GM12878 (cell line): ENCODE data around the gene TXNDC16. TPM values are rescaled to one million over a fixed set of nuclear protein-coding genes. Genes with fewer than 3 reads are reported as not detected.

Experiments used
- ATAC-seq: fragments of 200-7000 bp; cut with Tn5 transposase; 3 replicates; pipeline ENCODE4 v1.9.1; 2020; ENCODE audit warnings: mild to moderate bottlenecking, moderate library complexity
- BruUV-seq: library from RNA; stranded (reverse); fragments of 400-500 nt; replicated peaks from 2 replicates; lab custom pipeline; 2021; lab: Mats Ljungman, UMichigan
- CTCF ChIA-PET: fragments of 300-600 bp; sonication (Branson Sonifier 250); formaldehyde crosslinking; extraction: SDS; loops from one replicate; lab custom pipeline; 2021; ENCODE audit warnings: inconsistent platforms; lab: Yijun Ruan, JAX
- POLR2A ChIA-PET: fragments of 350-600 bp; formaldehyde crosslinking; extraction: SDS; loops from one replicate; lab custom pipeline; 2021; ENCODE audit warnings: inconsistent platforms; lab: Charles Lee
- RAD21 ChIA-PET: fragments of 300-600 bp; sonication (Branson Sonifier 250); formaldehyde crosslinking; loops from one replicate; lab custom pipeline; 2023; ENCODE audit warnings: antibody characterized with exemption; ENCODE audit not compliant: unreplicated experiment; lab: Charles Lee
- SMC1A ChIA-PET: fragments of 300-600 bp; sonication (Branson Sonifier 250); formaldehyde crosslinking; loops from one replicate; lab custom pipeline; 2023; ENCODE audit not compliant: unreplicated experiment, uncharacterized antibody; lab: Charles Lee
- DNase-seq: peaks from one replicate; pipeline ENCODE4 v3.0.0-alpha.2; 2011; ENCODE audit warnings: low read depth, low spot score
- FAIRE-seq: peaks from 3 replicates; lab custom pipeline; 2011; peaks lifted over from hg19 to GRCh38; lab: Jason Lieb, UNC
- H2AFZ ChIP-seq: 2 replicates; pipeline ENCODE4 v1.6.0; 2011; ENCODE audit warnings: low read depth, low read length, control low read depth; ENCODE audit not compliant: control insufficient read depth
- H3K27ac ChIP-seq: 2 replicates; pipeline ENCODE4 v1.5.1; 2011; ENCODE audit warnings: control low read depth; ENCODE audit not compliant: control insufficient read depth, insufficient read depth
- H3K27me3 ChIP-seq, 2 experiments: replicated peaks in 1 of 2; 2 replicates each; pipeline versions ENCODE4 v1.6.0 to v1.6.1; 2011; ENCODE audit warnings: low read length in 1 of 2; ENCODE audit not compliant: control insufficient read depth in 2 of 2, insufficient read depth in 2 of 2
- H3K36me3 ChIP-seq, 2 experiments: 2 replicates each; pipeline ENCODE4 v1.5.1; 2011; ENCODE audit warnings: low read length in 1 of 2; ENCODE audit not compliant: control insufficient read depth in 2 of 2, insufficient read depth in 2 of 2
- H3K4me1 ChIP-seq: 2 replicates; pipeline ENCODE4 v1.6.1; 2011; ENCODE audit warnings: mild to moderate bottlenecking, low read length, moderate library complexity, mixed read lengths; ENCODE audit not compliant: control insufficient read depth, insufficient read depth
- H3K4me2 ChIP-seq: 2 replicates; pipeline ENCODE4 v1.6.0; 2011; ENCODE audit warnings: control low read depth; ENCODE audit not compliant: control insufficient read depth, insufficient read depth
- H3K4me3 ChIP-seq: fragments of 200-600 bp; sonication (generic); 2 replicates; pipeline ENCODE4 v1.5.1; 2016
- H3K79me2 ChIP-seq: 2 replicates; pipeline ENCODE4 v1.6.0; 2011; ENCODE audit warnings: low read length; ENCODE audit not compliant: control insufficient read depth, insufficient read depth
- H3K9ac ChIP-seq: 2 replicates; pipeline ENCODE4 v1.8.0; 2011; ENCODE audit warnings: low read length, control low read depth, mixed read lengths; ENCODE audit not compliant: control insufficient read depth, insufficient read depth
- H3K9me3 ChIP-seq: replicated peaks from 3 replicates; pipeline ENCODE4 v1.5.1; 2011; ENCODE audit warnings: mild to moderate bottlenecking, low read length; ENCODE audit not compliant: control insufficient read depth, insufficient read depth
- H4K20me1 ChIP-seq: 2 replicates; pipeline ENCODE4 v1.6.0; 2011; ENCODE audit not compliant: control insufficient read depth, insufficient read depth
- EGR1 ChIP-seq, 2 experiments: IDR thresholded peaks; 1 replicate in 1 of 2; 2 replicates in 1 of 2; pipeline ENCODE4 v1.6.1; 2011 to 2012; ENCODE audit warnings: low read depth in 2 of 2, low read length in 2 of 2, borderline replicate concordance in 1 of 2, mild to moderate bottlenecking in 1 of 2, moderate library complexity in 1 of 2
- KAT2A ChIP-seq: conservative IDR thresholded peaks from 2 replicates; pipeline ENCODE4 v1.6.1; 2011; ENCODE audit warnings: low read depth, low read length; ENCODE audit not compliant: control insufficient read depth
- RFX5 ChIP-seq: IDR thresholded peaks from 2 replicates; pipeline ENCODE4 v1.6.1; 2011; ENCODE audit warnings: low read depth, low read length, improper control_type of control experiment
- SMAD5 ChIP-seq: IDR thresholded peaks from 2 replicates; pipeline ENCODE4 v1.6.1; 2016; ENCODE audit warnings: antibody characterized with exemption, low read depth
- SREBF1 ChIP-seq: IDR thresholded peaks from 2 replicates; pipeline ENCODE4 v1.6.1; 2012; ENCODE audit warnings: mild to moderate bottlenecking, low read length
- ZNF207 ChIP-seq: fragments of 450-650 bp; IDR thresholded peaks from 2 replicates; pipeline ENCODE4 v1.6.1; 2014; ENCODE audit warnings: antibody characterized with exemption, mild to moderate bottlenecking, borderline replicate concordance
- WGBS: methylation state at CpG from one replicate; pipeline ENCODE4 v1.1.6; 2016; ENCODE audit warnings: low lambda C conversion rate; ENCODE audit not compliant: insufficient replicate concordance, insufficient coverage; ENCODE audit errors: missing lambda C conversion rate; 5-methylcytosine and 5-hydroxymethylcytosine counted together
- in situ Hi-C: fragments of 300-500 bp; cut with MboI; formaldehyde crosslinking; loops from 9 replicates; pipeline ENCODE4 v1.14.3; 2018; ENCODE audit warnings: mixed read lengths
- intact Hi-C: fragments of 100-400 bp; cut with micrococcal nuclease; formaldehyde crosslinking; loops from one replicate; pipeline ENCODE4 v1.14.2; 2022; ENCODE audit not compliant: unreplicated experiment
- polyA plus RNA-seq, 11 experiments: library from polyadenylated mRNA; depleted of rRNA in 4 of 11; unstranded in 6 of 11; stranded (reverse) in 5 of 11; fragments of >200 nt; fragmentation: Nextera tagmentation in 4 of 11; fragmentation: Illumina TruSeq in 1 of 11; extraction: Ambion mirVana in 4 of 11; extraction: Trizol in 1 of 11; gene quantifications; 1 replicate in 1 of 11; 2 replicates in 10 of 11; pipeline versions ENCODE4 v1.2.1 to v1.2.3, GENCODE V29; 2011 to 2016; ENCODE audit warnings: inconsistent platforms in 2 of 11, missing spikeins in 2 of 11, low read depth in 1 of 11
- total RNA-seq, 4 experiments: library from RNA; depleted of rRNA in 3 of 4; stranded (reverse); fragments of >200 nt in 3 of 4; fragmentation: Illumina TruSeq in 1 of 4; extraction: Trizol in 1 of 4; gene quantifications; 2 replicates each; pipeline versions ENCODE4 v1.2.1 to v1.2.3, GENCODE V29; 2013 to 2021
- TF ChIP-seq, protein P1 (sequence below): fragments of 450-650 bp; formaldehyde crosslinking; IDR thresholded peaks from 2 replicates; pipeline ENCODE4 v1.4.0; 2022; ENCODE audit warnings: mild to moderate bottlenecking, moderate library complexity

The TXNDC16 gene
- total and polyA plus RNA-seq, 10 of the 15 experiments (the other 5 are each of a cell fraction or from before 2014, with no cell fraction given): 1.2 to 7.9 (median 5.5) TPM

DNA sequence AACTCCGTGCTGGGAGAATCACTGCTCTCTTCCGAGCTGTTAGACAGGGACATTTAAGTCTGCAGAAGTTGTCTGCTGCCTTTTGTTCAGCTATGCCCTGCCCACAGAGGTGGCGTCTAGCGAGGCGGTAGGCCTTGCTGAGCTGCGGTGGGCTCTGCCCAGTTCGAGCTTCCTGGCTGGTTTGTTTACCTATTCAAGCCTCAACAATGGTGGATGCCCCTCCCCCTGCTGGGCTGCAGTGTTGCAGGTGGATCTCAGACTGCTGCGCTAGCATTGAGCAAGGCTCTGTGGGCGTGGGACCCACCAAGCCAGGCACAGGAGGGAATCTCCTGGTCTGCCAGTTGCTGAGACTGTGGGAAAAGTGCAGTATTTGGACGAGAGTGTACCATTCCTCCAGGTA lies 44.0 kb upstream of the TXNDC16 start:
- Histone ChIP-seq H3K4me2 (no peak overlapping the region), H3K9ac (no peak overlapping the region), H3K4me1 (no peaks in the 10 kb centered on the region), H3K36me3 (no peaks in the 10 kb centered on the region), H3K9me3 (no peaks in the 10 kb centered on the region), H3K27ac (no peak overlapping the region), H2AFZ (no peak overlapping the region), H4K20me1 (no peaks in the 10 kb centered on the region), H3K27me3 (no peaks in the 10 kb centered on the region), H3K79me2 (no peaks in the 10 kb centered on the region), H3K4me3 (no peak overlapping the region)
- 42% methylated on average over 10 of the region's 10 CpGs for WGBS
- TF ChIP-seq SMAD5 (no peak), ZNF207 (no peak), KAT2A (no peak), EGR1 (IDR thresholded peaks at IDR 0.05; ENCODE audit: borderline replicate concordance in 1 of 2, low read depth in 2 of 2, low read length in 2 of 2) (no peak)
- intact Hi-C loops: no loop called here
- BruUV-seq: no TSS peak
- RAD21 ChIA-PET: no interaction called here
- ATAC-seq: no peak
- no peak for FAIRE-seq
- CTCF ChIA-PET: no interaction called here
- no peak for DNase-seq
- POLR2A ChIA-PET: no interaction called here
- in situ Hi-C loops: no loop called here
- SMC1A ChIA-PET: interaction anchor here (0.9 kb wide), 1 partner anchor 21 kb away, joined by 3 read pairs; no protein-coding TSS in a partner anchor

GRCh38 chr14:52590318-52590717 lies 38.0 kb upstream of the TXNDC16 start:
- FAIRE-seq (no peak), ATAC-seq (no peak), DNase-seq (no peak)
- no TSS peak for BruUV-seq
- RAD21 ChIA-PET: interaction anchor here (0.6 kb wide), 1 partner anchor 235 kb away, joined by 3 read pairs; no protein-coding TSS in a partner anchor
- CTCF ChIA-PET: no interaction called here
- in situ Hi-C loops (no loop called here), intact Hi-C loops (no loop called here)
- H3K79me2 ChIP-seq: no peaks in the 10 kb centered on the region
- POLR2A ChIA-PET: no interaction called here
- no peaks in the 10 kb centered on the region for H3K36me3 ChIP-seq
- H3K27me3 ChIP-seq: no peaks in the 10 kb centered on the region; a peak in 1 of 4 replicates
- no peaks in the 10 kb centered on the region for H4K20me1 ChIP-seq
- H3K9ac ChIP-seq: no peak overlapping the region
- no peak overlapping the region for H3K27ac ChIP-seq
- H3K4me2 ChIP-seq: no peak overlapping the region
- H3K9me3 ChIP-seq: no peaks in the 10 kb centered on the region
- 52% methylated on average over 1 of the region's 1 CpG for WGBS
- H3K4me3 ChIP-seq: no peak overlapping the region
- SMC1A ChIA-PET: interaction anchor here (0.7 to 0.8 kb wide), 2 partner anchors 35 to 165 kb away, joined by 3 read pairs; no protein-coding TSS in a partner anchor
- H3K4me1 ChIP-seq: no peaks in the 10 kb centered on the region
- no peak for TF ChIP-seq RFX5
- TF ChIP-seq, protein P1, sequence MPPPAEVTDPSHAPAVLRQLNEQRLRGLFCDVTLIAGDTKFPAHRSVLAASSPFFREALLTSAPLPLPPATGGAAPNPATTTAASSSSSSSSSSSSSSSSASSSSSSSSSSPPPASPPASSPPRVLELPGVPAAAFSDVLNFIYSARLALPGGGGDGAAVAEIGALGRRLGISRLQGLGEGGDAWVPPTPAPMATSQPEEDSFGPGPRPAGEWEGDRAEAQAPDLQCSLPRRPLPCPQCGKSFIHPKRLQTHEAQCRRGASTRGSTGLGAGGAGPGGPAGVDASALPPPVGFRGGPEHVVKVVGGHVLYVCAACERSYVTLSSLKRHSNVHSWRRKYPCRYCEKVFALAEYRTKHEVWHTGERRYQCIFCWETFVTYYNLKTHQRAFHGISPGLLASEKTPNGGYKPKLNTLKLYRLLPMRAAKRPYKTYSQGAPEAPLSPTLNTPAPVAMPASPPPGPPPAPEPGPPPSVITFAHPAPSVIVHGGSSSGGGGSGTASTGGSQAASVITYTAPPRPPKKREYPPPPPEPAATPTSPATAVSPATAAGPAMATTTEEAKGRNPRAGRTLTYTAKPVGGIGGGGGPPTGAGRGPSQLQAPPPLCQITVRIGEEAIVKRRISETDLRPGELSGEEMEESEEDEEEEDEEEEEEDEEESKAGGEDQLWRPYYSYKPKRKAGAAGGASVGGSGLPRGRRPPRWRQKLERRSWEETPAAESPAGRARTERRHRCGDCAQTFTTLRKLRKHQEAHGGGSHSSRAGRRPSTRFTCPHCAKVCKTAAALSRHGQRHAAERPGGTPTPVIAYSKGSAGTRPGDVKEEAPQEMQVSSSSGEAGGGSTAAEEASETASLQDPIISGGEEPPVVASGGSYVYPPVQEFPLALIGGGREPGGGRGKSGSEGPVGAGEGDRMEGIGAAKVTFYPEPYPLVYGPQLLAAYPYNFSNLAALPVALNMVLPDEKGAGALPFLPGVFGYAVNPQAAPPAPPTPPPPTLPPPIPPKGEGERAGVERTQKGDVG (CRISPR knock-in tag): no peak
- no peak for TF ChIP-seq SREBF1
- H2AFZ ChIP-seq: no peak overlapping the region
